HepG2 (cell line): ENCODE measurements around the gene KIRREL3. TPM values are rescaled to one million over a fixed set of nuclear protein-coding genes. Genes with fewer than 3 reads are reported as not detected.

Experiments used
- ATAC-seq: fragments of 200-7000 bp; cut with Tn5 transposase; 3 replicates; pipeline ENCODE4 v1.9.1; 2020; ENCODE audit warnings: mild to moderate bottlenecking, moderate library complexity
- BruUV-seq: library from RNA; stranded (reverse); fragments of 400-500 nt; replicated peaks from 2 replicates; lab custom pipeline; 2021; lab: Mats Ljungman, UMichigan
- CTCF ChIA-PET: fragments of 300-600 bp; formaldehyde crosslinking; extraction: SDS; loops from one replicate; lab custom pipeline; 2021; ENCODE audit warnings: low total read pairs, inconsistent platforms, low intra/inter-chr PET ratio; lab: Yijun Ruan, JAX
- POLR2A ChIA-PET: fragments of 350-600 bp; sonication (Branson Sonifier 250); formaldehyde crosslinking; loops from one replicate; lab custom pipeline; 2020; ENCODE audit warnings: antibody characterized with exemption, inconsistent platforms; lab: Yijun Ruan, JAX
- DNase-seq: peaks from one replicate; pipeline ENCODE4 v3.0.0-alpha.2; 2015; ENCODE audit warnings: low spot score
- FAIRE-seq: peaks from 3 replicates; lab custom pipeline; 2011; peaks lifted over from hg19 to GRCh38; lab: Jason Lieb, UNC
- H2AFZ ChIP-seq: one replicate; pipeline ENCODE4 v1.6.1; 2011; ENCODE audit warnings: low read length, inconsistent platforms
- H3K27ac ChIP-seq: fragments of 300-600 bp; 3 replicates; pipeline ENCODE4 v1.8.0; 2011; ENCODE audit warnings: mixed run types, mild to moderate bottlenecking, mixed read lengths, low read length, inconsistent platforms; ENCODE audit not compliant: insufficient read depth; ENCODE audit errors: extremely low read length
- H3K27me3 ChIP-seq, 2 experiments: fragments of 200-600 bp in 1 of 2; 2 replicates in 1 of 2; 3 replicates in 1 of 2; pipeline versions ENCODE4 v1.6.0 to v1.8.0; 2011; ENCODE audit warnings: low read length in 2 of 2, mild to moderate bottlenecking in 2 of 2, moderate library complexity in 2 of 2, inconsistent platforms in 1 of 2; ENCODE audit not compliant: insufficient read depth in 2 of 2, control insufficient read depth in 1 of 2
- H3K36me3 ChIP-seq, 2 experiments: fragments of 200-600 bp in 1 of 2; replicated peaks in 1 of 2; 2 replicates in 1 of 2; 3 replicates in 1 of 2; pipeline versions ENCODE4 v1.5.1 to v1.8.0; 2011; ENCODE audit warnings: low read length in 2 of 2, inconsistent platforms in 1 of 2; ENCODE audit not compliant: insufficient read depth in 2 of 2, control insufficient read depth in 1 of 2
- H3K4me1 ChIP-seq: 2 replicates; pipeline ENCODE4 v1.5.1; 2012; ENCODE audit warnings: low read length, inconsistent platforms; ENCODE audit not compliant: insufficient read depth
- H3K4me2 ChIP-seq: 2 replicates; pipeline ENCODE4 v1.6.0; 2011; ENCODE audit warnings: low read depth, low read length, inconsistent platforms
- H3K4me3 ChIP-seq, 3 experiments: fragments of 200-600 bp in 1 of 3; sonication (generic), shearing (Covaris generic) in 1 of 3; replicated peaks in 1 of 3; 2 replicates each; pipeline ENCODE4 v1.5.1; 2011 to 2016; ENCODE audit warnings: low read length in 3 of 3, inconsistent platforms in 2 of 3, low read depth in 2 of 3, mild to moderate bottlenecking in 2 of 3, control low read depth in 1 of 3, mixed read lengths in 1 of 3; ENCODE audit not compliant: insufficient read depth in 1 of 3
- H3K79me2 ChIP-seq: one replicate; pipeline ENCODE4 v1.6.1; 2011; ENCODE audit warnings: low read length, inconsistent platforms; ENCODE audit not compliant: insufficient read depth
- H3K9ac ChIP-seq: 2 replicates; pipeline ENCODE4 v1.6.0; 2011; ENCODE audit warnings: mild to moderate bottlenecking, low read depth, low read length, inconsistent platforms; ENCODE audit not compliant: insufficient read depth
- H3K9me3 ChIP-seq: 2 replicates; pipeline ENCODE4 v1.5.1; 2012; ENCODE audit warnings: mild to moderate bottlenecking, low read length
- H4K20me1 ChIP-seq: 2 replicates; pipeline ENCODE4 v1.6.0; 2011; ENCODE audit warnings: inconsistent platforms, mild to moderate bottlenecking, low read length, moderate library complexity; ENCODE audit not compliant: insufficient read depth
- EP300 ChIP-seq, 3 experiments: sonication (generic) in 1 of 3; formaldehyde crosslinking in 1 of 3; IDR thresholded peaks; 2 replicates each; pipeline versions ENCODE4 v1.5.1 to v1.6.1; 2011 to 2020; ENCODE audit warnings: low read depth in 2 of 3, low read length in 2 of 3, borderline replicate concordance in 1 of 3, improper control_type of control experiment in 1 of 3, mild to moderate bottlenecking in 1 of 3, missing genetic modification reagents in 1 of 3, moderate library complexity in 1 of 3
- REST ChIP-seq, 2 experiments: IDR thresholded peaks; 2 replicates each; pipeline ENCODE4 v1.6.1; 2011 to 2012; ENCODE audit warnings: low read length in 2 of 2, borderline replicate concordance in 1 of 2, low read depth in 1 of 2, mild to moderate bottlenecking in 1 of 2, moderate library complexity in 1 of 2
- ZFY ChIP-seq: sonication (generic); formaldehyde crosslinking; IDR thresholded peaks from 2 replicates; pipeline ENCODE4 v1.4.0; 2020; ENCODE audit warnings: missing genetic modification reagents
- ZNF256 ChIP-seq: sonication (generic); formaldehyde crosslinking; conservative IDR thresholded peaks from 2 replicates; pipeline ENCODE4 v1.4.0; 2020; ENCODE audit warnings: missing genetic modification reagents
- WGBS: methylation state at CpG from one replicate; pipeline ENCODE4 v1.1.6; 2017; ENCODE audit warnings: low lambda C conversion rate; 5-methylcytosine and 5-hydroxymethylcytosine counted together
- in situ Hi-C: cut with HindIII; loops from 2 replicates; pipeline ENCODE4 v1.10.0; 2017; ENCODE audit warnings: low pct_unique_long_range_greater_than_20kb; ENCODE audit not compliant: extremely low pct_ligation_motif_present
- intact Hi-C: fragments of 100-400 bp; cut with micrococcal nuclease; formaldehyde crosslinking; loops from one replicate; pipeline ENCODE4 v1.10.0; 2022; ENCODE audit not compliant: unreplicated experiment
- polyA plus RNA-seq, 8 experiments: library from polyadenylated mRNA; depleted of rRNA in 3 of 8; stranded (reverse) in 7 of 8; unstranded in 1 of 8; fragments of >200 nt; fragmentation: Illumina TruSeq in 4 of 8; extraction: Trizol in 4 of 8; gene quantifications; 2 replicates each; pipeline versions ENCODE4 v1.2.1 to v1.2.3, GENCODE V29; 2011 to 2016; ENCODE audit warnings: low read depth in 4 of 8, missing spikeins in 1 of 8, mixed read lengths in 1 of 8; ENCODE audit not compliant: insufficient read depth in 1 of 8
- total RNA-seq, 5 experiments: library from RNA; depleted of rRNA; stranded (reverse); fragments of >200 nt; fragmentation: Illumina TruSeq; extraction: Trizol; gene quantifications; 2 replicates each; pipeline ENCODE4 v1.2.3, GENCODE V29; 2016; ENCODE audit warnings: low read depth in 1 of 5
- TF ChIP-seq, protein P1 (sequence below), 2 experiments: fragments of 450-650 bp in 1 of 2; sonication (generic) in 1 of 2; formaldehyde crosslinking in 1 of 2; IDR thresholded peaks; 2 replicates each; pipeline versions ENCODE4 v1.6.1 to v1.8.0; 2016 to 2022; ENCODE audit warnings: antibody characterized with exemption in 1 of 2, mild to moderate bottlenecking in 1 of 2, missing genetic modification reagents in 1 of 2
- TF ChIP-seq, protein P2 (sequence below): sonication (generic); formaldehyde crosslinking; IDR thresholded peaks from 2 replicates; pipeline ENCODE4 v1.9.0; 2021; ENCODE audit warnings: missing genetic modification reagents, mild to moderate bottlenecking, borderline replicate concordance

KIRREL3 gene
- total and polyA plus RNA-seq, 2 of the 13 experiments (the other 11 are each of a cell fraction or from before 2014, with no cell fraction given), result not detected

DNA sequence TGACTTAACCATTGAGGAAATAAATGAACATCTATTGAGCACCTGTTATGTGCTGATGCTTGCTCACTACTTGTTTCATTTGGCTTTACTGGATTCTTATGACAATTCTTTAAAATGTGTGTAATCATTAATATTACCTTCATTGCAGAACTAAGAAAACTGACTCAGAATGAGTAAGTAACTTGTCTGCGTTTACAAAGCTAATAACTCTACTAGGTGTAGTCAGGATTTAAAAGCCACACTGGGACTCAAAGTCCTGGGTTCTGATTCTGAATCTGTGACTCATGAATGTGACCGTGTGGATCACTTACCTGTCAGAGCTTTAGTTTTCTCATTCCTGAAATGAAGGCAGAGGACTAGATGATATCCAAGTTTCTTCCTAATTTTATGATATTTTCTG lies 23.4 kb upstream of the KIRREL3 start (continued):
- TF ChIP-seq, protein P1, sequence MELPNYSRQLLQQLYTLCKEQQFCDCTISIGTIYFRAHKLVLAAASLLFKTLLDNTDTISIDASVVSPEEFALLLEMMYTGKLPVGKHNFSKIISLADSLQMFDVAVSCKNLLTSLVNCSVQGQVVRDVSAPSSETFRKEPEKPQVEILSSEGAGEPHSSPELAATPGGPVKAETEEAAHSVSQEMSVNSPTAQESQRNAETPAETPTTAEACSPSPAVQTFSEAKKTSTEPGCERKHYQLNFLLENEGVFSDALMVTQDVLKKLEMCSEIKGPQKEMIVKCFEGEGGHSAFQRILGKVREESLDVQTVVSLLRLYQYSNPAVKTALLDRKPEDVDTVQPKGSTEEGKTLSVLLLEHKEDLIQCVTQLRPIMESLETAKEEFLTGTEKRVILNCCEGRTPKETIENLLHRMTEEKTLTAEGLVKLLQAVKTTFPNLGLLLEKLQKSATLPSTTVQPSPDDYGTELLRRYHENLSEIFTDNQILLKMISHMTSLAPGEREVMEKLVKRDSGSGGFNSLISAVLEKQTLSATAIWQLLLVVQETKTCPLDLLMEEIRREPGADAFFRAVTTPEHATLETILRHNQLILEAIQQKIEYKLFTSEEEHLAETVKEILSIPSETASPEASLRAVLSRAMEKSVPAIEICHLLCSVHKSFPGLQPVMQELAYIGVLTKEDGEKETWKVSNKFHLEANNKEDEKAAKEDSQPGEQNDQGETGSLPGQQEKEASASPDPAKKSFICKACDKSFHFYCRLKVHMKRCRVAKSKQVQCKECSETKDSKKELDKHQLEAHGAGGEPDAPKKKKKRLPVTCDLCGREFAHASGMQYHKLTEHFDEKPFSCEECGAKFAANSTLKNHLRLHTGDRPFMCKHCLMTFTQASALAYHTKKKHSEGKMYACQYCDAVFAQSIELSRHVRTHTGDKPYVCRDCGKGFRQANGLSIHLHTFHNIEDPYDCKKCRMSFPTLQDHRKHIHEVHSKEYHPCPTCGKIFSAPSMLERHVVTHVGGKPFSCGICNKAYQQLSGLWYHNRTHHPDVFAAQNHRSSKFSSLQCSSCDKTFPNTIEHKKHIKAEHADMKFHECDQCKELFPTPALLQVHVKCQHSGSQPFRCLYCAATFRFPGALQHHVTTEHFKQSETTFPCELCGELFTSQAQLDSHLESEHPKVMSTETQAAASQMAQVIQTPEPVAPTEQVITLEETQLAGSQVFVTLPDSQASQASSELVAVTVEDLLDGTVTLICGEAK (IDR thresholded peaks at IDR 0.05), result no peak
- TF ChIP-seq, protein P1 (CRISPR knock-in tag; IDR thresholded peaks at IDR 0.05), result no peak

GRCh38 chr11:127018683-127019279 lies 18.2 kb upstream of the KIRREL3 start:
- no peaks in the 10 kb centered on the region for H4K20me1 ChIP-seq
- DNase-seq (no peak), ATAC-seq (no peak), FAIRE-seq (no peak)
- ChIA-PET CTCF (no interaction called here), POLR2A (no interaction called here)
- intact Hi-C loops (no loop called here), in situ Hi-C loops (no loop called here)
- H3K27ac ChIP-seq, result no peak overlapping the region
- H2AFZ ChIP-seq, result no peak overlapping the region
- H3K4me1 ChIP-seq, result no peaks in the 10 kb centered on the region
- H3K36me3 ChIP-seq, result no peaks in the 10 kb centered on the region
- peaks cover 2 to 7% of the 10 kb centered on the region in 2 experiments; a peak in 3 of 5 replicates for H3K27me3 ChIP-seq
- no peak overlapping the region for H3K4me3 ChIP-seq
- 5% methylated on average over 5 of the region's 8 CpGs for WGBS
- H3K4me2 ChIP-seq, result no peak overlapping the region
- H3K9ac ChIP-seq, result no peak overlapping the region
- H3K79me2 ChIP-seq, result no peaks in the 10 kb centered on the region
- no peaks in the 10 kb centered on the region for H3K9me3 ChIP-seq
- BruUV-seq, result no TSS peak
- no peak for TF ChIP-seq ZFY (CRISPR knock-in tag)
- TF ChIP-seq REST (IDR thresholded peaks at IDR 0.05; ENCODE audit: borderline replicate concordance in 1 of 2, low read depth in 1 of 2, low read length in 2 of 2), result no peak
- TF ChIP-seq EP300 (IDR thresholded peaks at IDR 0.05; ENCODE audit: low read depth in 2 of 2, low read length in 2 of 2), result no peak
- TF ChIP-seq EP300 (CRISPR knock-in tag; IDR thresholded peaks at IDR 0.05; ENCODE audit: borderline replicate concordance), result no peak
- TF ChIP-seq, protein P2, sequence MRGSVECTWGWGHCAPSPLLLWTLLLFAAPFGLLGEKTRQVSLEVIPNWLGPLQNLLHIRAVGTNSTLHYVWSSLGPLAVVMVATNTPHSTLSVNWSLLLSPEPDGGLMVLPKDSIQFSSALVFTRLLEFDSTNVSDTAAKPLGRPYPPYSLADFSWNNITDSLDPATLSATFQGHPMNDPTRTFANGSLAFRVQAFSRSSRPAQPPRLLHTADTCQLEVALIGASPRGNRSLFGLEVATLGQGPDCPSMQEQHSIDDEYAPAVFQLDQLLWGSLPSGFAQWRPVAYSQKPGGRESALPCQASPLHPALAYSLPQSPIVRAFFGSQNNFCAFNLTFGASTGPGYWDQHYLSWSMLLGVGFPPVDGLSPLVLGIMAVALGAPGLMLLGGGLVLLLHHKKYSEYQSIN (CRISPR knock-in tag), result no peak
- TF ChIP-seq ZNF256 (CRISPR knock-in tag), result no peak
